GM21381 (cell line): ENCODE measurements around the gene DAZAP1.
"Not testable (repeated sequence)": the region's sequence is repeated elsewhere in the genome, so short reads cannot be mapped to it uniquely, and the experiment has no call there.

Experiments used
- ATAC-seq: cut with Tn5 transposase; IDR thresholded peaks from one replicate; pipeline ENCODE4 v1.9.1; 2021; ENCODE audit warnings: mild to moderate bottlenecking, moderate library complexity; ENCODE audit not compliant: unreplicated experiment

The DAZAP1 gene

GRCh38 chr19:1410136-1410786, 2.9 kb downstream of the DAZAP1 start:
- ATAC-seq, result no peak

DNA sequence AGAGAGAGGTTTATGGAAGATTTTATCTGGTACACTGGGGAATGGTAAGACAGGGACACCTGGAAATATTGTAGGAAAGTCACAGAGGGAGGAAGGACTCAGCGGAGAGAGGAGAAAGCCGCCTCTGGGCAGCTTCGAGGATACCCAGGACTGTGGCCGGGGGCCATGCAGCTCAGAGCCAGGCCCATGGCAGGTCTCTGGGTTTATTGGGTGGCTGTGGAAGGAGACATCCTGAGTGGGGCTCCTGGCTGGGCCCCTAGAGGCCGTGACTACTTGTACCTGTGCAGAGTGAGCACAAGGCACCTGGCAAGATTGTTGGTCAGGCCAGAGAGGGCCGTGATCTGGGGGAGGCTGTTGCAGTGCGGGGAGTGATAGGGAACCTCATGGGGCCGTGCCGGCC, 3.4 kb downstream of the DAZAP1 start:
- ATAC-seq, result no peak

- ATAC-seq, result no peak
Observed at GRCh38 chr19:1411255-1412191, 4.1 kb downstream of the DAZAP1 start.

DNA sequence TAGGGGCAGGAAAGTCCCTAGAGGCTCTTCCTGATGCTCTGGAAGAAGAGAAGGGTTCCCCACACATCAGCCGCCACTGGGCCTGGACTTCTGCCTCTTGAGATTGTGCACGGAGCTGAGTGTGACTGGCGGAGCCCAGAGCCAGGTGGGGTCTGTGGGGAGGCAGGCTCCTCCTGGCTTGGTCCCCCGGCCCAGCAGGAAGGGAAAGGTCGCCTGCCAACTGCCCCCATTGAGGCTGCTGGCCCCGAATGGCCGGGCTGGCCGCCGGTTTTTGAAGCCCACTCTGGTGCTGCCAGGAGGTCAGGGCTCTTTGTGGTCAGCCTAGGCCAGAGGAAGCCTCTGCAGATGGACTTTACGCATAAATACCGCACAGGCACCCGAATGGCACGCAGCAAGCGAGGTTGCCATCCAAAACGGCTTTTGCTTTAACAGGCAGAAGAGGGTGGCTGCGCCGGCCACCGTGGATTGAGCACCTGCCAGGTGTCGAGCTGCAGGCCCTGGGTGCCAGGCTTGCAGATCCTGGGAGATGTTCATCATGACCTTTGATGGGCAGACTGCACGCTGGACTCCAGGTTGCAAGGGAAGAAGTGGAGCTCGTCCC, 5.0 kb downstream of the DAZAP1 start:
- ATAC-seq, result no peak

GRCh38 chr19:1412995-1413800, 5.8 kb downstream of the DAZAP1 start:
- no peak for ATAC-seq

DNA sequence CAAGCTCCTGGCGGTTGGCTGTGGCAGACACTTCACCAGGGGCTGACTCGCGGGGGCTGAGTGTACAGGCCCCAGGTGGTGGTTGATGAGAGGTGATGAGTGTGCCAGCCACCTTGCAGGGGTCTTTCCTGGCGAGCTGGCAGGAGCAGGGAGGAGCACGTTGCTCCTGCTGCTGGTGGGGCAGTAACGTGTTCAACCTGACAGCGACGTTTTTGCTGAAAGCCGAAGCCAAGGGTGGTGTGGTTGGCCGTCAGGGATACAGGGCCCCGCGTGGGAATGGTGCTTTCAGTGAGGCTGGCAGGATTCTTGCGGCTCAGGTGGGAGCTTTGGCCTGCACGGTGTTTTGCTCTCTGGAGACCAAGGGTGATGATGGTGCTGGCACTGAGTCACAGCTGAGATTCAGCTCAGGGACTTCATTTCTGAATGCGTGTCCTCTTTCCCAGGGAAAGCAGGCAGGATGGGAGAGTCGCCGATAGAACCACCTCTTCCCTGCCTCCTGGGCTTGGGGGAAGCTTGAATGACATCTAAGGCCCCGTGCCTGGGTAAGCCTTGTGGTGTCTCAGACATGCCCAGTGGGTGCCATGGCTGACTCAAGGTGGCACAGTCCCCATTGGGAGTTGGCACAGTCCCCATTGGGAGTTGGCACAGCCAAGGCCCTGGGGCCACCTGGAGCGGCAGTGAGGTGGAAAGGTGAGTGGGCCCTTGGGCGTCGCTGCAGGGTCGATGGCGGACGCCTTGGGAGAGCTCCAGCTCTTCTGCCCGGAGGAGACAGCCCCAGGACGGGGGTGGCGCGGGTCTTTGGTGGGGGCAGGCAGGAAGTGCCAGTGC, 8.8 kb downstream of the DAZAP1 start:
- ATAC-seq, result no peak

GRCh38 chr19:1417145-1417544, 9.8 kb downstream of the DAZAP1 start:
- no peak for ATAC-seq

GRCh38 chr19:1417681-1418495, 10.5 kb downstream of the DAZAP1 start:
- ATAC-seq, result no peak

DNA sequence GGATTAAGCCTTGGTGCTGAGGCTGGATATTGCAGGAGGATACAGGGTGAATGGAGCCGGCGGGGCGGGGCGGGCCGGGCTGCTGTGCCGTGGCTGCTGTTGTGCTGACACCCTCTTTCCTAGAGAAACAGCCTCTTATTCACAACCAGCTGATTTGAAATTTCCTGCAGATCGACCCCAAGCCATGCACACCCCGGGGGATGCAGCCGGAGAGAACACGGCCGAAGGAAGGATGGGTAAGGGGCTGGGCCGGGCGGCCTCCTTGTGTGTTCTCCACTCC, 11.1 kb downstream of the DAZAP1 start:
- no peak for ATAC-seq

DNA sequence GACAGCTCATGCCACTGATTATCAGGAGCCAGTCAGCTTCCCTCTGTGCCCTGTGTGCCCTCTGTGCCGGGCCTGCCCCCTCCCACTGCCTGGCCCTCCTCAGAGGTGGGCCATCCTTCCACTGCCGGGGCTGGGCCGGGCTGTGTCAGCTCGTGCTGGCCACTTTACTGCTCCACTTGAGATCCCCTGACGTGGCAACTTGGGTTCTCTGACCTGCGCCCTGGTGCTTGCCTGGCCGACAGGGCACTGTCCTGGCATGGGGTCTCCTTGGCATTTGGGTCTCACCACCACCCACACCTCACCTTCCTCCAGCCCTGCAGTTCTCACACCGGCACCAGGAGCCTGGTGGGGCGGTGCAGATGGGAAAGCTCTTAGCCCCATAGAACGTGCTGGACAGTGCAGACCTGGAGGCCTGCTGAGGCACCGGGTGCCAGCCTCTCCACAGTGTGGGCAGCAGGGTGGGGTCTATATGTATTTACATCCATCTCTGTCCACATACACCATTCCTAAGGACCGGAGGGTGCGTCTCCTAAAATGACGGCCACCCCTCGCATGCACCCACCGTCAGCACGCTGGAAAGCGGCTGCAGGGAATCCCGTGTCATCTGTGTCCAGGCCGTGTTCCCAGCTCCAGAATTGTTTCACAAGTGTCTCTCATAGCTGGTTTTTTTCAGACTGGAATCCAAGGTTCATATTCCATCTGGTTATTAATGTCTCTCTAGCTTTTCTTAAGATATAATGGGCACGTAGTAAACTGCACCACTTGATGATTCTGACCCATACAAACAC, 11.8 kb downstream of the DAZAP1 start:
- ATAC-seq, result no peak

- ATAC-seq, result not testable (repeated sequence)
Observed at GRCh38 chr19:1420085-1420484, 12.7 kb downstream of the DAZAP1 start.

DNA sequence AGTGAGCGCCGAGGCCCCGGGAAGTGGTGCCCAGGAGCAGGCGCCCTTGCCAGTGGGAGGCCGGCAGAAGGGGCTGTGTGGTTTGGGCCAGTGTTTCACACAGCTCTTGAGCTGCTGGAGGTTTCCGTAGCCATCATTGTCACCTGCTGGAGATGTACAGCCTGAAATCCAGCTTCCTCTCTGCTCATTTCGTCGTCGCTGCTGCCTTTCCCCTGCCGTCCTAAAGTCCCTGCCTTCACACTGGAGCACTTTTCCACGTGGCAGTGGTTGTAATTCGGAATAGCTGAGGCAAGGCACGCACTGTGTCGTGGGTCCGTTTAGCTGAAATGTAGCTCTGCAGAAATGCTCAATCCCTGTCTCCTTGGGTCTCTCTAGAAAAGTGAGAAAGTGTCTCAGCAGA, 13.2 kb downstream of the DAZAP1 start:
- no peak for ATAC-seq

- ATAC-seq, result no peak
Observed at GRCh38 chr19:1421218-1421957, 14.0 kb downstream of the DAZAP1 start.

DNA sequence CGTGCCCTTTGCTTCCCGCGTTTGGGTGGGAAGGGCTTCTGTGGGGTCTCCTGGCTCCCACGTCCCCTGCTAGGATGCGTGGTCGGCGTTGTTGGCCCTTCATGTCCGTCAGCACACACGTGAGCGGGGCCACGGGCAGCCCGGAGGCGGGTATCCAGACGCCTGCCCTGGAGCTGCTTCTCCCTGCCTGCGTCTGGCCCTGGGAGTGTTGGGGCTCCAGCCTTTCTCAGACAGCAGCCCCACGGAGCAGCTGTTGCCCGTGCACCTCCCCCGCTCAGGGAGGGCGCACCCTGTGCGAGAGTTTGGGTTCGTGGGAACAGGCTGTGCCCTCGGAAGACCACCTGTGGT, 14.5 kb downstream of the DAZAP1 start:
- ATAC-seq, result no peak

- no peak for ATAC-seq
Observed at GRCh38 chr19:1422360-1422759, 15.0 kb downstream of the DAZAP1 start.

GRCh38 chr19:1422943-1423342, 15.6 kb downstream of the DAZAP1 start:
- no peak for ATAC-seq

- ATAC-seq, result no peak
Observed at GRCh38 chr19:1423436-1424191, 16.2 kb downstream of the DAZAP1 start.
